GM23338 (cell line): ENCODE data around the gene CLDN9. TPM values are rescaled to one million over a fixed set of nuclear protein-coding genes. Genes with fewer than 3 reads are reported as not detected.

Source experiments
- ATAC-seq: fragments of 200-7000 bp; cut with Tn5 transposase; 3 replicates; pipeline ENCODE4 v1.9.1; 2020
- DNase-seq: peaks from one replicate; pipeline ENCODE4 v3.0.0-alpha.2; 2015; ENCODE audit warnings: low spot score
- H2AFZ ChIP-seq: fragments of 200-600 bp; sonication (generic); 2 replicates; pipeline ENCODE4 v1.8.0; 2016; ENCODE audit warnings: antibody characterized with exemption, mild to moderate bottlenecking, moderate library complexity
- H3F3A ChIP-seq: fragments of 200-600 bp; sonication (generic); replicated peaks from 2 replicates; pipeline ENCODE4 v1.8.0; 2017; ENCODE audit warnings: antibody characterized with exemption, mixed run types, low read depth
- H3K27ac ChIP-seq: fragments of 200-600 bp; sonication (generic); 2 replicates; pipeline ENCODE4 v1.6.1; 2016; ENCODE audit warnings: low read depth
- H3K27me3 ChIP-seq: fragments of 200-600 bp; sonication (generic); 2 replicates; pipeline ENCODE4 v1.8.0; 2016; ENCODE audit warnings: mild to moderate bottlenecking, mixed run types, moderate library complexity; ENCODE audit not compliant: insufficient read depth
- H3K36me3 ChIP-seq: fragments of 200-600 bp; sonication (generic); 2 replicates; pipeline ENCODE4 v1.8.0; 2016; ENCODE audit warnings: mild to moderate bottlenecking; ENCODE audit not compliant: insufficient read depth
- H3K4me1 ChIP-seq: fragments of 200-600 bp; sonication (generic); 2 replicates; pipeline ENCODE4 v1.8.0; 2016; ENCODE audit warnings: mild to moderate bottlenecking, moderate library complexity; ENCODE audit not compliant: insufficient read depth
- H3K4me2 ChIP-seq: fragments of 200-600 bp; sonication (generic); 2 replicates; pipeline ENCODE4 v1.7.1; 2017; ENCODE audit warnings: mixed run types
- H3K4me3 ChIP-seq: fragments of 200-600 bp; sonication (generic); 2 replicates; pipeline ENCODE4 v1.6.1; 2016; ENCODE audit warnings: mixed run types
- H3K79me2 ChIP-seq: fragments of 200-600 bp; sonication (generic); replicated peaks from 2 replicates; pipeline ENCODE4 v1.8.0; 2017; ENCODE audit warnings: mild to moderate bottlenecking; ENCODE audit not compliant: insufficient read depth
- H3K9me2 ChIP-seq: fragments of 200-600 bp; sonication (generic); 2 replicates; pipeline ENCODE4 v1.8.0; 2017; ENCODE audit not compliant: insufficient read depth
- H4K20me1 ChIP-seq: fragments of 200-600 bp; sonication (generic); replicated peaks from 2 replicates; pipeline ENCODE4 v1.8.0; 2017; ENCODE audit warnings: mild to moderate bottlenecking; ENCODE audit not compliant: insufficient read depth
- H3K27ac Mint-ChIP-seq: 2 replicates; pipeline ENCODE4 v1.8.0; 2020; ENCODE audit warnings: inconsistent platforms, mild to moderate bottlenecking, moderate library complexity, mixed read lengths
- H3K27me3 Mint-ChIP-seq: 3 replicates; pipeline ENCODE4 v1.8.0; 2022; ENCODE audit warnings: low read depth, mild to moderate bottlenecking, moderate library complexity, mixed read lengths, inconsistent platforms; ENCODE audit not compliant: insufficient read depth, poor library complexity
- H3K36me3 Mint-ChIP-seq: 3 replicates; pipeline ENCODE4 v1.8.0; 2021; ENCODE audit warnings: low read depth, mild to moderate bottlenecking, inconsistent platforms, moderate library complexity, mixed read lengths
- H3K4me1 Mint-ChIP-seq: 3 replicates; pipeline ENCODE4 v1.8.0; 2020; ENCODE audit warnings: mild to moderate bottlenecking, inconsistent platforms, mixed read lengths
- H3K4me3 Mint-ChIP-seq: 3 replicates; pipeline ENCODE4 v1.8.0; 2021; ENCODE audit warnings: moderate library complexity, mild to moderate bottlenecking, inconsistent platforms, mixed read lengths
- H3K9me3 Mint-ChIP-seq: 3 replicates; pipeline ENCODE4 v1.8.0; 2020; ENCODE audit warnings: moderate library complexity, mild to moderate bottlenecking, inconsistent platforms, mixed read lengths
- CTCF ChIP-seq, 2 experiments: fragments of 200-600 bp in 1 of 2; sonication (generic) in 1 of 2; conservative IDR thresholded peaks; 2 replicates each; pipeline versions ENCODE4 v1.5.1 to v1.6.1; 2016 to 2017; ENCODE audit warnings: antibody characterized with exemption in 2 of 2, low read depth in 2 of 2, mild to moderate bottlenecking in 2 of 2, moderate library complexity in 1 of 2
- JUNB ChIP-seq: IDR thresholded peaks from one replicate; pipeline ENCODE4 v1.6.1; 2016; ENCODE audit warnings: antibody characterized with exemption; ENCODE audit not compliant: unreplicated experiment
- NANOG ChIP-seq: IDR thresholded peaks from 2 replicates; pipeline ENCODE4 v1.6.1; 2016; ENCODE audit warnings: antibody characterized with exemption, borderline replicate concordance
- STAT1 ChIP-seq: IDR thresholded peaks from one replicate; pipeline ENCODE4 v1.6.1; 2016; ENCODE audit warnings: antibody characterized with exemption; ENCODE audit not compliant: unreplicated experiment
- polyA plus RNA-seq: library from polyadenylated mRNA; unstranded; fragments of >200 nt; fragmentation: Nextera tagmentation; extraction: Ambion mirVana; gene quantifications from 2 replicates; pipeline ENCODE4 v1.2.1, GENCODE V29; 2016
- total RNA-seq: library from RNA; depleted of rRNA; stranded (reverse); fragments of >200 nt; shearing (Covaris generic); gene quantifications from 2 replicates; pipeline ENCODE4 v1.2.3, GENCODE V29; 2014
- TF ChIP-seq, protein P1 (sequence below): fragments of 250-450 bp; sonication (Bioruptor Pico); IDR thresholded peaks from 2 replicates; pipeline ENCODE4 v1.5.0; 2020; ENCODE audit warnings: mild to moderate bottlenecking, moderate library complexity

CLDN9 gene
- total and polyA plus RNA-seq, 2 experiments from 2014 or later: 1.8 to 3.0 TPM

DNA sequence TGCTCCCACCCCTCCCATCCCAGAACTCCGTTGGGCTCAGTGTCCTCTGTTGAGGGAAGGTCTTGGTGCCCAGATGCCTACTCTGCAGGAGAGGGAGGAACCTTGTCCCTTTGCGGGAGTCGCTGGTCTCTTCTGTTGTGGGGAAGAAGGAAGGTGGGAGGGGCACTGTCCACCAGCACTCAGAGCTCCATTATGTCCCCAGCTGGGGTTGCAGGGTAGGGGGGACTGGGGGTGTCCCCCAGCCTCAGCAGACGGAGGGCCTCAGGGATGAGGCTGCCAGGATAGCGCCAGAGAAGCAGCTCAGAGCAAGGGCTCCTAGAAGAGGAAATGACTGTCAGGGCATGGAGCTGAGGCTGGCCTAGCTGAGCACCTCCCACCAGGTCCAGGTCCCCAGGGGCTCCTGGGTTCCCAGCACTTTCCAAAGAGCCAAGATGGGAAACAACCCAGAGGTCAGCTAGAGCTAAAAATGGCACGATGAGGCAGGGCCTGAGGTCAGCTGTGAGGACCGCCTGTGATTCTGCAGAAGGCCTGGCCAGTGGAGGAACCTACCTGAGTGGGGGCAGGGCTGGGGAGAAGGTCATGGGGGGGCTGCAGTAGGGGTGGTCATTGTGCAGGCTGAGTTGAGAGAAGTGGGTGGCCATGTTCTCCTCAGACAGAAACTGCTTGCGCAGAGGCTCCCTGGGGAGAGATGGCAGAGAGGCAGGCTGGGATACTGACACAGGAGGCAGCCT is 10.1 kb downstream of the CLDN9 start (continued):
- no peak for TF ChIP-seq NANOG

DNA sequence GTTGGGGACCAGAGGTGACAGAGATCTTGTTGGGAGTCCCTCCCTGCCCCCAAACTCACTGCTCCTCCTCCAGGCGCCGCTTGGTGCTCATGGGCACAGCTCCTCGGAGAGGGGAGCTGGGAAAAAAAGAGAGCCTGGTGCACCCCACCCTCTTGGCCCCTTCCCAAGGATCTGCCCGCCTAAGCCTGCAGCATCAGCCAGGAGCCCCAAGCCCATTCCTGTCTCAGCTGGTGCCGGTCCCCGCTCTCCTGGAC is 10.6 kb downstream of the CLDN9 start:
- no peak for ATAC-seq
- Histone ChIP-seq H2AFZ (no peak overlapping the region), H3K27ac (peak overlapping the region; percentile 99), H3K4me1 (peaks cover 37% of the 10 kb centered on the region), H3K4me3 (peak overlapping the region; percentile 85), H3K9me2 (no peaks in the 10 kb centered on the region), H3K4me2 (peak overlapping the region; percentile 97), H3K27me3 (no peaks in the 10 kb centered on the region; the same call in 1 of the 2 replicates), H4K20me1 (peaks cover 20% of the 10 kb centered on the region), H3K79me2 (peaks cover 17% of the 10 kb centered on the region; the same call in 1 of the 2 replicates), H3F3A (peaks cover 61% of the 10 kb centered on the region), H3K36me3 (no peaks in the 10 kb centered on the region)
- Mint-ChIP-seq H3K9me3 (no peaks in the 10 kb centered on the region; the same call in 1 of the 3 replicates), H3K4me3 (peak overlapping the region; percentile 96), H3K4me1 (peaks cover 31% of the 10 kb centered on the region), H3K27me3 (peaks cover 45% of the 10 kb centered on the region), H3K27ac (peak overlapping the region; percentile 98), H3K36me3 (peaks cover 44% of the 10 kb centered on the region)
- DNase-seq: peak; percentile 66
- TF ChIP-seq, protein P1, sequence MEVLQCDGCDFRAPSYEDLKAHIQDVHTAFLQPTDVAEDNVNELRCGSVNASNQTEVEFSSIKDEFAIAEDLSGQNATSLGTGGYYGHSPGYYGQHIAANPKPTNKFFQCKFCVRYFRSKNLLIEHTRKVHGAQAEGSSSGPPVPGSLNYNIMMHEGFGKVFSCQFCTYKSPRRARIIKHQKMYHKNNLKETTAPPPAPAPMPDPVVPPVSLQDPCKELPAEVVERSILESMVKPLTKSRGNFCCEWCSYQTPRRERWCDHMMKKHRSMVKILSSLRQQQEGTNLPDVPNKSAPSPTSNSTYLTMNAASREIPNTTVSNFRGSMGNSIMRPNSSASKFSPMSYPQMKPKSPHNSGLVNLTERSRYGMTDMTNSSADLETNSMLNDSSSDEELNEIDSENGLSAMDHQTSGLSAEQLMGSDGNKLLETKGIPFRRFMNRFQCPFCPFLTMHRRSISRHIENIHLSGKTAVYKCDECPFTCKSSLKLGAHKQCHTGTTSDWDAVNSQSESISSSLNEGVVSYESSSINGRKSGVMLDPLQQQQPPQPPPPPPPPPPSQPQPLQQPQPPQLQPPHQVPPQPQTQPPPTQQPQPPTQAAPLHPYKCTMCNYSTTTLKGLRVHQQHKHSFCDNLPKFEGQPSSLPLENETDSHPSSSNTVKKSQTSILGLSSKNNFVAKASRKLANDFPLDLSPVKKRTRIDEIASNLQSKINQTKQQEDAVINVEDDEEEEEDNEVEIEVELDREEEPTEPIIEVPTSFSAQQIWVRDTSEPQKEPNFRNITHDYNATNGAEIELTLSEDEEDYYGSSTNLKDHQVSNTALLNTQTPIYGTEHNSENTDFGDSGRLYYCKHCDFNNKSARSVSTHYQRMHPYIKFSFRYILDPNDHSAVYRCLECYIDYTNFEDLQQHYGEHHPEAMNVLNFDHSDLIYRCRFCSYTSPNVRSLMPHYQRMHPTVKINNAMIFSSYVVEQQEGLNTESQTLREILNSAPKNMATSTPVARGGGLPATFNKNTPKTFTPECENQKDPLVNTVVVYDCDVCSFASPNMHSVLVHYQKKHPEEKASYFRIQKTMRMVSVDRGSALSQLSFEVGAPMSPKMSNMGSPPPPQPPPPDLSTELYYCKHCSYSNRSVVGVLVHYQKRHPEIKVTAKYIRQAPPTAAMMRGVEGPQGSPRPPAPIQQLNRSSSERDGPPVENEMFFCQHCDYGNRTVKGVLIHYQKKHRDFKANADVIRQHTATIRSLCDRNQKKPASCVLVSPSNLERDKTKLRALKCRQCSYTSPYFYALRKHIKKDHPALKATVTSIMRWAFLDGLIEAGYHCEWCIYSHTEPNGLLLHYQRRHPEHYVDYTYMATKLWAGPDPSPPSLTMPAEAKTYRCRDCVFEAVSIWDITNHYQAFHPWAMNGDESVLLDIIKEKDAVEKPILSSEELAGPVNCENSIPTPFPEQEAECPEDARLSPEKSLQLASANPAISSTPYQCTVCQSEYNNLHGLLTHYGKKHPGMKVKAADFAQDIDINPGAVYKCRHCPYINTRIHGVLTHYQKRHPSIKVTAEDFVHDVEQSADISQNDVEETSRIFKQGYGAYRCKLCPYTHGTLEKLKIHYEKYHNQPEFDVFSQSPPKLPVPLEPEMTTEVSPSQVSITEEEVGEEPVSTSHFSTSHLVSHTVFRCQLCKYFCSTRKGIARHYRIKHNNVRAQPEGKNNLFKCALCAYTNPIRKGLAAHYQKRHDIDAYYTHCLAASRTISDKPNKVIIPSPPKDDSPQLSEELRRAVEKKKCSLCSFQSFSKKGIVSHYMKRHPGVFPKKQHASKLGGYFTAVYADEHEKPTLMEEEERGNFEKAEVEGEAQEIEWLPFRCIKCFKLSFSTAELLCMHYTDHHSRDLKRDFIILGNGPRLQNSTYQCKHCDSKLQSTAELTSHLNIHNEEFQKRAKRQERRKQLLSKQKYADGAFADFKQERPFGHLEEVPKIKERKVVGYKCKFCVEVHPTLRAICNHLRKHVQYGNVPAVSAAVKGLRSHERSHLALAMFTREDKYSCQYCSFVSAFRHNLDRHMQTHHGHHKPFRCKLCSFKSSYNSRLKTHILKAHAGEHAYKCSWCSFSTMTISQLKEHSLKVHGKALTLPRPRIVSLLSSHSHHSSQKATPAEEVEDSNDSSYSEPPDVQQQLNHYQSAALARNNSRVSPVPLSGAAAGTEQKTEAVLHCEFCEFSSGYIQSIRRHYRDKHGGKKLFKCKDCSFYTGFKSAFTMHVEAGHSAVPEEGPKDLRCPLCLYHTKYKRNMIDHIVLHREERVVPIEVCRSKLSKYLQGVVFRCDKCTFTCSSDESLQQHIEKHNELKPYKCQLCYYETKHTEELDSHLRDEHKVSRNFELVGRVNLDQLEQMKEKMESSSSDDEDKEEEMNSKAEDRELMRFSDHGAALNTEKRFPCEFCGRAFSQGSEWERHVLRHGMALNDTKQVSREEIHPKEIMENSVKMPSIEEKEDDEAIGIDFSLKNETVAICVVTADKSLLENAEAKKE (CRISPR knock-in tag): no peak
- no peak for TF ChIP-seq STAT1
- TF ChIP-seq JUNB: no peak
- no peak for TF ChIP-seq CTCF (conservative IDR thresholded peaks at IDR 0.05; ENCODE audit: low read depth in 2 of 2)
